GM18499 (cell line): Measurements from ENCODE around the gene ACOT6.
"Not testable (repeated sequence)": the region's sequence is repeated elsewhere in the genome, so short reads cannot be mapped to it uniquely, and the experiment has no call there.

Experiments used
- ATAC-seq: cut with Tn5 transposase; IDR thresholded peaks from one replicate; pipeline ENCODE4 v1.9.1; 2021; ENCODE audit warnings: moderate number of reproducible peaks; ENCODE audit not compliant: insufficient read depth, unreplicated experiment

ACOT6 gene

GRCh38 chr14:73591690-73592449, 20.4 kb upstream of the ACOT6 start, which contains the start of gene ACOT4:
TSS of gene ACOT4 (plus strand) at chr14:73591873. CDS start at chr14:73591960, 87 bp downstream.
- ATAC-seq, result no peak

GRCh38 chr14:73594491-73594890, 17.8 kb upstream of the ACOT6 start:
- no peak for ATAC-seq

GRCh38 chr14:73599499-73599898, 12.8 kb upstream of the ACOT6 start:
- no peak for ATAC-seq

GRCh38 chr14:73602994-73603393, 9.3 kb upstream of the ACOT6 start:
- ATAC-seq, result no peak

GRCh38 chr14:73606271-73606670, 6.0 kb upstream of the ACOT6 start:
- ATAC-seq, result no peak

GRCh38 chr14:73607241-73607640, 5.1 kb upstream of the ACOT6 start:
- no peak for ATAC-seq

GRCh38 chr14:73610687-73611086, 1.6 kb upstream of the ACOT6 start:
- ATAC-seq, result no peak

- no peak for ATAC-seq
Observed at GRCh38 chr14:73613046-73613383, 698 bp downstream of the ACOT6 start.

- no peak for ATAC-seq
Observed at GRCh38 chr14:73613419-73613963, 1.2 kb downstream of the ACOT6 start.

- ATAC-seq, result no peak
Observed at GRCh38 chr14:73616831-73617230, 4.5 kb downstream of the ACOT6 start.

GRCh38 chr14:73619524-73619923, 7.2 kb downstream of the ACOT6 start:
- no peak for ATAC-seq

- ATAC-seq, result no peak
Observed at GRCh38 chr14:73620268-73620667, 8.0 kb downstream of the ACOT6 start.

- ATAC-seq, result no peak
Observed at GRCh38 chr14:73623504-73624054, 11.3 kb downstream of the ACOT6 start.

- ATAC-seq, result no peak
Observed at GRCh38 chr14:73625706-73626105, 13.4 kb downstream of the ACOT6 start.

GRCh38 chr14:73627151-73627558, 14.8 kb downstream of the ACOT6 start:
- ATAC-seq, result no peak

GRCh38 chr14:73630009-73630780, 17.9 kb downstream of the ACOT6 start:
- no peak for ATAC-seq

- no peak for ATAC-seq
Observed at GRCh38 chr14:73633116-73634010, 21.0 kb downstream of the ACOT6 start.

GRCh38 chr14:73634011-73634833, 21.9 kb downstream of the ACOT6 start:
- ATAC-seq, result no peak

GRCh38 chr14:73636355-73636754, 24.0 kb downstream of the ACOT6 start:
- ATAC-seq, result not testable (repeated sequence)
